NCI-H345 treated with DMSO at 0.1 percent for 48 hours (cell line): ENCODE results near the gene STAT1.
"Not testable (repeated sequence)": the region's sequence is repeated elsewhere in the genome, so short reads cannot be mapped to it uniquely, and the experiment has no call there.

Experiments used
- DNase-seq: peaks from one replicate; lab custom pipeline; 2025; ENCODE audit not compliant: unreplicated experiment; lab: John Stamatoyannopoulos, UW

STAT1 gene

GRCh38 chr2:190965580-190966222 lies 48.3 kb downstream of the STAT1 start:
- DNase-seq, result no peak

GRCh38 chr2:190964170-190964795 lies 49.7 kb downstream of the STAT1 start:
- DNase-seq, result no peak

- DNase-seq, result no peak
Measured at GRCh38 chr2:190963088-190963487, 50.9 kb downstream of the STAT1 start.

- no peak for DNase-seq
Measured at GRCh38 chr2:190961918-190962487, 52.0 kb downstream of the STAT1 start.

- not testable (repeated sequence) for DNase-seq
Measured at GRCh38 chr2:190961117-190961516, 52.9 kb downstream of the STAT1 start.

GRCh38 chr2:190959911-190960788 lies 53.8 kb downstream of the STAT1 start:
- DNase-seq, result no peak

- no peak for DNase-seq
Measured at GRCh38 chr2:190953257-190953656, 60.7 kb downstream of the STAT1 start.

GRCh38 chr2:190950566-190950991 lies 63.4 kb downstream of the STAT1 start:
- DNase-seq, result no peak

GRCh38 chr2:190948671-190949070 lies 65.3 kb downstream of the STAT1 start:
- no peak for DNase-seq

- no peak for DNase-seq
Measured at GRCh38 chr2:190947711-190948251, 66.2 kb downstream of the STAT1 start.

- no peak for DNase-seq
Measured at GRCh38 chr2:190947141-190947540, 66.8 kb downstream of the STAT1 start.

GRCh38 chr2:190943706-190944105 lies 70.3 kb downstream of the STAT1 start:
- no peak for DNase-seq

- no peak for DNase-seq
Measured at GRCh38 chr2:190942697-190943096, 71.3 kb downstream of the STAT1 start.

- no peak for DNase-seq
Measured at GRCh38 chr2:190941571-190941970, 72.4 kb downstream of the STAT1 start.

GRCh38 chr2:190940454-190940853 lies 73.5 kb downstream of the STAT1 start:
- DNase-seq, result no peak

GRCh38 chr2:190938771-190939335 lies 75.1 kb downstream of the STAT1 start:
- no peak for DNase-seq

GRCh38 chr2:190935054-190935453 lies 78.9 kb downstream of the STAT1 start:
- no peak for DNase-seq

- DNase-seq, result no peak
Measured at GRCh38 chr2:190933361-190933760, 80.6 kb downstream of the STAT1 start.

GRCh38 chr2:190932514-190932913 lies 81.5 kb downstream of the STAT1 start:
- DNase-seq, result no peak

- no peak for DNase-seq
Measured at GRCh38 chr2:190930411-190930810, 83.6 kb downstream of the STAT1 start.

GRCh38 chr2:190929919-190930318 lies 84.1 kb downstream of the STAT1 start:
- no peak for DNase-seq
